T-cell (primary cell): ENCODE results near the gene SEC62. TPM values are rescaled to one million over a fixed set of nuclear protein-coding genes. Genes with fewer than 3 reads are reported as not detected.

ENCODE experiments used
- ATAC-seq, 4 experiments: fragments of 200-7000 bp in 3 of 4; fragments of 150-1000 bp in 1 of 4; cut with Tn5 transposase; replicated peaks in 1 of 4; 1 replicate in 3 of 4; 2 replicates in 1 of 4; pipeline ENCODE4 v1.10.0; 2021; ENCODE audit warnings: moderate library complexity in 3 of 4, mild to moderate bottlenecking in 2 of 4, moderate number of reproducible peaks in 1 of 4
- CTCF ChIA-PET, 2 donors: fragments of 300-600 bp; sonication (Branson Sonifier 250); formaldehyde crosslinking; loops; one replicate each; lab custom pipeline; 2022; ENCODE audit warnings: antibody characterized with exemption in 2 of 2; lab: Charles Lee
- POLR2A ChIA-PET, 2 donors: fragments of 300-600 bp; sonication (Branson Sonifier 250); formaldehyde crosslinking; loops; one replicate each; lab custom pipeline; 2022; ENCODE audit warnings: antibody characterized with exemption in 2 of 2; lab: Charles Lee
- DNase-seq, 35 experiments: peaks; one replicate each; pipeline versions ENCODE4 v3.0.0 to v3.0.0-alpha.2; 2013 to 2023
- H3K27ac ChIP-seq: one replicate; pipeline ENCODE4 v1.5.1; 2013; ENCODE audit warnings: low read length
- H3K27me3 ChIP-seq, 2 experiments: replicated peaks in 1 of 2; 1 replicate in 1 of 2; 2 replicates in 1 of 2; pipeline versions ENCODE4 v1.6.1 to v1.7.0; 2013; ENCODE audit warnings: low read length in 1 of 2, mixed read lengths in 1 of 2; ENCODE audit not compliant: control insufficient read depth in 2 of 2, insufficient read depth in 2 of 2; ENCODE audit errors: extremely low read depth in 1 of 2
- H3K36me3 ChIP-seq, 2 donors: 1 replicate in 1 of 2; 2 replicates in 1 of 2; pipeline versions ENCODE4 v1.6.1 to v1.7.0; 2013; ENCODE audit warnings: low read length in 1 of 2; ENCODE audit not compliant: control insufficient read depth in 2 of 2, insufficient read depth in 1 of 2; ENCODE audit errors: extremely low read depth in 1 of 2
- H3K4me1 ChIP-seq, 2 experiments: 1 replicate in 1 of 2; 2 replicates in 1 of 2; pipeline versions ENCODE4 v1.6.1 to v1.7.0; 2013; ENCODE audit warnings: low read length in 2 of 2, mixed read lengths in 1 of 2; ENCODE audit not compliant: insufficient read depth in 2 of 2, control insufficient read depth in 1 of 2; ENCODE audit errors: extremely low read depth in 1 of 2
- H3K4me3 ChIP-seq, 2 donors: 1 replicate in 1 of 2; 2 replicates in 1 of 2; pipeline versions ENCODE4 v1.5.1 to v1.7.0; 2013; ENCODE audit warnings: mild to moderate bottlenecking in 2 of 2, low read length in 1 of 2, moderate library complexity in 1 of 2; ENCODE audit not compliant: control insufficient read depth in 1 of 2; ENCODE audit errors: extremely low read depth in 1 of 2
- H3K9me3 ChIP-seq: 2 replicates; pipeline ENCODE4 v1.7.0; 2013
- H3K27ac Mint-ChIP-seq, 2 donors: one replicate each; pipeline ENCODE4 v1.8.0; 2020 to 2021; ENCODE audit warnings: mild to moderate bottlenecking in 2 of 2, mixed read lengths in 2 of 2
- H3K27me3 Mint-ChIP-seq, 2 donors: one replicate each; pipeline ENCODE4 v1.8.0; 2021 to 2022; ENCODE audit warnings: mixed read lengths in 2 of 2
- H3K36me3 Mint-ChIP-seq: one replicate; pipeline ENCODE4 v1.8.0; 2021; ENCODE audit warnings: mixed read lengths
- H3K4me1 Mint-ChIP-seq, 3 donors: one replicate each; pipeline ENCODE4 v1.8.0; 2020 to 2022; ENCODE audit warnings: mixed read lengths in 3 of 3, mild to moderate bottlenecking in 1 of 3
- H3K4me3 Mint-ChIP-seq, 3 donors: one replicate each; pipeline ENCODE4 v1.8.0; 2020 to 2022; ENCODE audit warnings: mild to moderate bottlenecking in 3 of 3, mixed read lengths in 3 of 3, moderate library complexity in 3 of 3
- H3K9me3 Mint-ChIP-seq, 3 donors: one replicate each; pipeline ENCODE4 v1.8.0; 2020 to 2022; ENCODE audit warnings: mixed read lengths in 3 of 3
- WGBS: methylation state at CpG from one replicate; pipeline ENCODE4 v1.1.5; 2013; ENCODE audit warnings: missing lambda C conversion rate; ENCODE audit not compliant: insufficient coverage; 5-methylcytosine and 5-hydroxymethylcytosine counted together
- total RNA-seq, 35 experiments: library from RNA in 6 of 35; stranded (reverse) in 6 of 35; fragments of 120-200 nt in 1 of 35; gene quantifications; one replicate each; pipeline versions ENCODE4 v1.2.1 to v1.2.4 and lab custom pipeline; 2013 to 2026

SEC62 gene
- total RNA-seq, 5 donors from 2014 or later (not counting 1 experiment from before 2014, with no cell fraction given): 95.0 to 99.9 (median 97.2) TPM

DNA sequence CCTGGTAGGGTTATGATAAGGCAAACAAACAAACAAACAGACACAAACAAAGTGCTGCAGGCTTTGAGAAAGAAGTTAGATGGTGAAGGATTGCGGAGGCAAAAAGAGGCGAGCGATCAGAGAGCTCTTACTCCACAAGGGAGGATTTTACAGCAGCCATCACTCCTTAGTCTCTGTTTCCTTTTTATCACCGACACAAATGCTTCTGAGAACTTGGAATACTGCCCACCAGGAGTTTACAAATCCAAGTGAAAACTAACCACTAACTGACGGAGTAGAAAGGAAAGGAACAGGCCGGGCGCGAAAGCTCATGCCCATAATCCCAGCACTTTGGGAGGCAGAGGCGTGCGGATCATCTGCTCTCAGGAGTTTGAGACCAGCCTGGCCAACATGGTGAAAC, 35.6 kb downstream of the SEC62 start:
- H3K36me3 ChIP-seq: no peaks in the 10 kb centered on the region
- peaks cover 39 to 49% (median 42%) of the 10 kb centered on the region in 3 donors for H3K4me1 Mint-ChIP-seq
- no peak overlapping the region for H3K27ac ChIP-seq
- no peak overlapping the region for H3K4me3 ChIP-seq
- H3K4me1 ChIP-seq: peaks cover 20 to 26% of the 10 kb centered on the region in 2 experiments
- peak overlapping the region in 1 of 3 donors; percentile 41 for H3K4me3 Mint-ChIP-seq
- DNase-seq (no peak), ATAC-seq (no peak)
- CTCF ChIA-PET: interaction anchor here in 1 of 2 donors (1.1 kb wide), 1 partner anchor 19 kb away, joined by 3 read pairs; no protein-coding TSS in a partner anchor
- H3K27ac Mint-ChIP-seq: peak overlapping the region; percentile 84 to 85
- H3K9me3 Mint-ChIP-seq: peaks cover 0 to 2% (median 0%) of the 10 kb centered on the region in 3 donors
- H3K27me3 ChIP-seq: no peaks in the 10 kb centered on the region
- no peaks in the 10 kb centered on the region for H3K9me3 ChIP-seq
- no peaks in the 10 kb centered on the region for H3K27me3 Mint-ChIP-seq
- POLR2A ChIA-PET: no interaction called here
- peaks cover 7% of the 10 kb centered on the region for H3K36me3 Mint-ChIP-seq
- WGBS: 100% methylated on average over 4 of the region's 10 CpGs

DNA sequence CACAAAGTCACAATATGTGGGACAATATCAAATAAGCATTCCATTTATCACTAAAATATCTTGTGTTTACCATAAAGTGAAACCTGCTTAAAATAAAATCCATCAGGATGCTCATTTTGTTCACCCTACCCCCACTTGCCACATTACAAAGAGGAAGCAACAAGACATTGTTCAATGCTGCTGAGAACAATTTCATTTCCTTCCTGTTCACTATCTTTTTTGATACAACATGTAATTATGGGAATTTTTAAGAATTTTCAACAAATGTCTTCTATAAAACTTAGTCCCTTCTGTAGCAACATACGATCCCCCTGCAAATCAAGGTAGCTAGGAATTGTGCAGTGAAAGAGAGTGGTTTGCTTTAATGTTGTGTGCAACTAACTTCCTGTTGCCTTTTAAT, 36.3 kb downstream of the SEC62 start:
- peaks cover 43 to 51% (median 45%) of the 10 kb centered on the region in 3 donors for H3K4me1 Mint-ChIP-seq
- H3K4me3 Mint-ChIP-seq: peak overlapping the region in 1 of 3 donors; percentile 41
- Histone ChIP-seq H3K9me3 (no peaks in the 10 kb centered on the region), H3K36me3 (no peaks in the 10 kb centered on the region), H3K27ac (peak overlapping the region; percentile 3), H3K4me1 (peaks cover 21 to 28% of the 10 kb centered on the region in 2 experiments), H3K4me3 (no peak overlapping the region), H3K27me3 (no peaks in the 10 kb centered on the region)
- peak overlapping the region; percentile 84 to 85 for H3K27ac Mint-ChIP-seq
- DNase-seq: peak in 1 of 35 experiments; percentile 9
- ChIA-PET CTCF (interaction anchor here in 1 of 2 donors (0.8 kb wide), 1 partner anchor 9 kb away, joined by 3 read pairs; no protein-coding TSS in a partner anchor), POLR2A (no interaction called here)
- peaks cover 7% of the 10 kb centered on the region for H3K36me3 Mint-ChIP-seq
- ATAC-seq: peak in 2 of 4 experiments; percentile 34 to 44
- H3K27me3 Mint-ChIP-seq: no peaks in the 10 kb centered on the region
- WGBS: no CpG with 5 or more reads among the region's 1 CpG
- H3K9me3 Mint-ChIP-seq: peaks cover 0 to 2% (median 0%) of the 10 kb centered on the region in 3 donors

GRCh38 chr3:170003881-170004356, 37.3 kb downstream of the SEC62 start:
- POLR2A ChIA-PET: no interaction called here

DNA sequence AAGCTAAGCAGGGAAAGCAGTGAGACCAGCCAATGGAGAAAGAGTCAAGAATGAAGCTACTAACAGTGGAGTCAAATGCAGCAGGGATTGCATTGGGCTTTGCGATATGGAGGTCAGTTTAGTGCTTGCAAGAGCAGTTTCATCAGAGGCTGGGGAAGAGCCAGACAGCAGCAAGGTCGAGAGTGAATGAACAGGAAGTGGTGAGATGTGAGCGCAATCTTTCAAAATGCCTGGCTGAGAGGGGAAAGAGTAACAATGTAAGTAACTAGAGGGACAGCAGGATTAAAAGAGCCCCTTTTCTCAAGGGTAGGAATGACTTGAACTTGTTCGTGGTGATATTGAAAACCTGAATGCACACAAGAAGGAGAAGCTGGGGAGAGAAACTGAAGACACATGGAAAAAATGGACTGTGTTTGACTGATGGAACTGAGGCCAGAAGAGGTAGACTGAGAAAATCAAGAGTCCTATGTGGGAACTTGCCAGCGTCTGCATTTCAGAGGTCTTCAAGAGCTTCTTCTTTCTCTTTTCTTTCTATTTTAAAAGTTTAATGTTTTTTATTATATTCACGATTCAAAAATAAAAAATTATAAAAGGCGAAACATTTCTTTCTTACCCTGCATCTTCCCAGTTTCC, 40.5 kb downstream of the SEC62 start:
- Histone ChIP-seq H3K27ac (no peak overlapping the region), H3K9me3 (no peaks in the 10 kb centered on the region), H3K27me3 (peaks cover 0 to 4% of the 10 kb centered on the region in 2 experiments), H3K4me1 (peaks cover 18 to 24% of the 10 kb centered on the region in 2 experiments), H3K36me3 (no peaks in the 10 kb centered on the region), H3K4me3 (no peak overlapping the region)
- Mint-ChIP-seq H3K27ac (peak overlapping the region; percentile 69 to 79), H3K27me3 (no peaks in the 10 kb centered on the region), H3K4me3 (peak overlapping the region in 1 of 3 donors; percentile 55), H3K36me3 (no peaks in the 10 kb centered on the region), H3K4me1 (peaks cover 37 to 47% (median 43%) of the 10 kb centered on the region in 3 donors), H3K9me3 (no peaks in the 10 kb centered on the region)
- ChIA-PET POLR2A (interaction anchor here in 1 of 2 donors (0.6 to 0.7 kb wide), 2 partner anchors 14 to 20 kb away, joined by 3 read pairs; no protein-coding TSS in a partner anchor), CTCF (interaction anchor here in 1 of 2 donors (0.7 to 0.9 kb wide), 2 partner anchors 39 to 79 kb away, joined by 3 to 4 read pairs; no protein-coding TSS in a partner anchor)
- ATAC-seq: peak; percentile 82 to 93 (median 92)
- DNase-seq: peak in 31 of 35 experiments; percentile 5 to 56 (median 17)
- WGBS: 5% methylated on average over 4 of the region's 7 CpGs

More at GRCh38 chr3:170003881-170004356, 37.3 kb downstream of the SEC62 start:
- peaks cover 7% of the 10 kb centered on the region for H3K36me3 Mint-ChIP-seq
- H3K27me3 Mint-ChIP-seq: no peaks in the 10 kb centered on the region
- peak overlapping the region; percentile 60 to 84 for H3K27ac Mint-ChIP-seq
- Histone ChIP-seq H3K27ac (no peak overlapping the region), H3K27me3 (no peaks in the 10 kb centered on the region), H3K4me1 (peaks cover 21 to 28% of the 10 kb centered on the region in 2 experiments), H3K4me3 (no peak overlapping the region), H3K9me3 (no peaks in the 10 kb centered on the region), H3K36me3 (no peaks in the 10 kb centered on the region)
- CTCF ChIA-PET: no interaction called here
- WGBS: 80% methylated on average over 1 of the region's 2 CpGs
- peaks cover 0 to 2% (median 0%) of the 10 kb centered on the region in 3 donors for H3K9me3 Mint-ChIP-seq
- no peak overlapping the region for H3K4me3 Mint-ChIP-seq
- DNase-seq (no peak), ATAC-seq (no peak)
- peaks cover 45 to 52% (median 51%) of the 10 kb centered on the region in 3 donors for H3K4me1 Mint-ChIP-seq

- 80% methylated on average over 2 of the region's 4 CpGs for WGBS
- peaks cover 16 to 27% (median 21%) of the 10 kb centered on the region in 3 donors for H3K4me1 Mint-ChIP-seq
- POLR2A ChIA-PET: no interaction called here
Observed at GRCh38 chr3:170010498-170010897, 43.9 kb downstream of the SEC62 start.

DNA sequence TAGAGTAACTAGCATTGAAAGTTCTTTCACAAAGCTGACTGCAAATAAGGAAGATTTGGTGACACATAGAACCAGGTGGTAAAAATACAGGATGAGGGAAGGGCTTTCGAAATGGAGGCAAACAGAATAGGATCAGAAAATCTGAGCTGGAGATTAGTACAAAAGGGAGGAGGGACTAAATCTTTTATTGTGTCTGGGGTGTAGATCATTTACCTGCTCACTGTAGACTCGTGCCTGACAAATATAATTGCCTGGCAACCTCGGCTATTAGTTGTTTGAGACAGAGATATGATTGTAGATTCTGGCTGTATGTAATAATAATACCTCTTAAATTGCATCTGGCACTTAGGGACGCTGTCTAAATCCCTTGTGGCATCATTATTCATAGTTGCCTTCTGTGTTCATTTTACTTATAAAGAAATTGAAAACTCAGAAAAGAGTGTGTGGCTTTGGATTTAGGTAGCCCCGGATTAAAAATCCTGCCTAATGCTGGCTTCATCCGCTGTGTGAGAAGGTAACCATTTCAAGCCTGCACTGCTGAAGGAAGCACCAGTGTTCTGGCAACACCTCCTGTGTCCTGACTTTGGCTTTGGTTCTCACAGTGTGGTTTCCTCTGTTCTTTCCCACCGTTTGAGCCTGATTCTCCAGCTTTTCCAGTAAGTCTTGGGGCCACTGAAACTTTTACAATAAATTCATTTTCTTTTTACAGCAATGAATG, 46.2 kb downstream of the SEC62 start:
- Mint-ChIP-seq H3K4me3 (no peak overlapping the region), H3K9me3 (no peaks in the 10 kb centered on the region)

More at GRCh38 chr3:170010498-170010897, 43.9 kb downstream of the SEC62 start:
- DNase-seq (no peak), ATAC-seq (no peak)
- CTCF ChIA-PET: no interaction called here
- H3K9me3 ChIP-seq: no peaks in the 10 kb centered on the region
- no peaks in the 10 kb centered on the region for H3K36me3 Mint-ChIP-seq
- H3K27me3 ChIP-seq: peaks cover 0 to 4% of the 10 kb centered on the region in 2 experiments
- no peaks in the 10 kb centered on the region for H3K9me3 Mint-ChIP-seq
- H3K27ac Mint-ChIP-seq: no peak overlapping the region
- no peak overlapping the region for H3K4me3 Mint-ChIP-seq
- no peak overlapping the region for H3K4me3 ChIP-seq
- peaks cover 7 to 8% of the 10 kb centered on the region in 2 experiments for H3K4me1 ChIP-seq
- no peaks in the 10 kb centered on the region for H3K27me3 Mint-ChIP-seq
- H3K27ac ChIP-seq: no peak overlapping the region
- no peaks in the 10 kb centered on the region for H3K36me3 ChIP-seq

More for the DNA sequence above, 46.2 kb downstream of the SEC62 start:
- ATAC-seq: no peak
- Histone ChIP-seq H3K4me1 (no peaks in the 10 kb centered on the region), H3K27ac (no peak overlapping the region), H3K9me3 (no peaks in the 10 kb centered on the region), H3K4me3 (no peak overlapping the region), H3K36me3 (no peaks in the 10 kb centered on the region), H3K27me3 (peaks cover 0 to 4% of the 10 kb centered on the region in 2 experiments)
- 97% methylated on average over 3 of the region's 7 CpGs for WGBS
- POLR2A ChIA-PET: no interaction called here
- H3K27ac Mint-ChIP-seq: no peak overlapping the region
- H3K36me3 Mint-ChIP-seq: no peaks in the 10 kb centered on the region
- peaks cover 0 to 2% of the 10 kb centered on the region in 2 donors for H3K27me3 Mint-ChIP-seq
- CTCF ChIA-PET: interaction anchor here in 1 of 2 donors (1.0 kb wide), 1 partner anchor 10 kb away, joined by 3 read pairs; no protein-coding TSS in a partner anchor
- DNase-seq: no peak
- H3K4me1 Mint-ChIP-seq: peaks cover 4 to 10% (median 10%) of the 10 kb centered on the region in 3 donors
